Activated T-helper 17 cell treated with anti-CD3 and anti-CD28 coated beads, Interleukin-2, amount 50 U/mL, for 72 hours (primary cell): Measurements from ENCODE around the gene DOCK4. TPM values are rescaled to one million over a fixed set of nuclear protein-coding genes. Genes with fewer than 3 reads are reported as not detected.

ENCODE experiments used
- ATAC-seq: fragments of 150-1000 bp; cut with Tn5 transposase; replicated peaks from 2 replicates; pipeline ENCODE4 v1.10.0; 2021; ENCODE audit warnings: mild to moderate bottlenecking, moderate library complexity
- H3K27ac Mint-ChIP-seq: one replicate; pipeline ENCODE4 v1.8.0; 2022; ENCODE audit warnings: mixed read lengths
- H3K27me3 Mint-ChIP-seq: one replicate; pipeline ENCODE4 v1.8.0; 2022; ENCODE audit warnings: mixed read lengths
- H3K36me3 Mint-ChIP-seq: one replicate; pipeline ENCODE4 v1.8.0; 2022; ENCODE audit warnings: low read depth, mild to moderate bottlenecking, mixed read lengths
- H3K4me1 Mint-ChIP-seq: one replicate; pipeline ENCODE4 v1.8.0; 2022; ENCODE audit warnings: mixed read lengths
- H3K4me3 Mint-ChIP-seq: one replicate; pipeline ENCODE4 v1.8.0; 2022; ENCODE audit warnings: mild to moderate bottlenecking, mixed read lengths
- H3K9me3 Mint-ChIP-seq: one replicate; pipeline ENCODE4 v1.8.0; 2022; ENCODE audit warnings: mixed read lengths
- total RNA-seq, 2 donors: library from RNA; stranded (reverse); gene quantifications; one replicate each; pipeline ENCODE4 v1.2.3, GENCODE V29; 2022

The DOCK4 gene
- total RNA-seq, 2 donors from 2014 or later, result 0.50 to 1.5 TPM

GRCh38 chr7:112022128-112022527, 184.1 kb downstream of the DOCK4 start:
- ATAC-seq, result no peak
- Mint-ChIP-seq H3K27me3 (peaks cover 5% of the 10 kb centered on the region), H3K9me3 (peaks cover 4% of the 10 kb centered on the region), H3K4me3 (no peak overlapping the region), H3K27ac (no peak overlapping the region), H3K4me1 (no peaks in the 10 kb centered on the region), H3K36me3 (no peaks in the 10 kb centered on the region)

DNA sequence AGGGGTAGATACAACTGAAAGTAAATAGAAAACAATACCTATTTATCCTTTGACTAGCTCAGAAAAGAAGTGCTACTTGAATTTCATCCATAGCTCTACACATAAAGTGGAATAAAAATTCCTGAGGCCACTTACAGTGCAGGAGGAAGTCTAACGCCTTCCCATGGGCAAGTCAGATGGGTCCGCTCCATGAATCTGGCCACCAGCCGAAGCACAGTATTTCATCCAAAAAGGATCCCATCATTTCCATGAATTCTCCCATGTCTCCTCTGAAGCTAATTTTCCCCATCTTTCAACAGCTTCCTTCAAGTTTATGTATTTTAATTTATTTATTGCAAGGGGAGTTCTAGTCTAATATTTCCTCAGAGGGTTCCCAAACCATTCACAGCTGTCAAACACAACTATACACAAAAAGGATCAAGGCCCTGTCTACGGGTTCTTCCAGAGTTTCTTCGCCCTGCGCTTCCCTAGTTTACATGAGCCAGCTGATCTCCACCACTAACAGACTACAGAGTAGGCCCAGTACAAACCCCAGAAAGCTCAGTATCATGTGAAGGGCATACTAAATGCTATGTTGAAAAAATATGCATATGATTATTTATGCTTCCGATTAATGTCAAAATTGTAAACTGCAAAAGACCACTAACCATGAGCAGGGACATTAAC, 184.7 kb downstream of the DOCK4 start:
- H3K4me3 Mint-ChIP-seq, result no peak overlapping the region
- H3K36me3 Mint-ChIP-seq, result no peaks in the 10 kb centered on the region
- peaks cover 5% of the 10 kb centered on the region for H3K27me3 Mint-ChIP-seq
- no peak for ATAC-seq
- H3K4me1 Mint-ChIP-seq, result no peaks in the 10 kb centered on the region
- H3K27ac Mint-ChIP-seq, result no peak overlapping the region
- H3K9me3 Mint-ChIP-seq, result peaks cover 4% of the 10 kb centered on the region

GRCh38 chr7:112020800-112021199, 185.4 kb downstream of the DOCK4 start:
- peaks cover 2% of the 10 kb centered on the region for H3K9me3 Mint-ChIP-seq

GRCh38 chr7:112019932-112020331, 186.3 kb downstream of the DOCK4 start:
- Mint-ChIP-seq H3K4me1 (no peaks in the 10 kb centered on the region), H3K27me3 (no peaks in the 10 kb centered on the region), H3K4me3 (no peak overlapping the region), H3K36me3 (no peaks in the 10 kb centered on the region), H3K9me3 (no peaks in the 10 kb centered on the region), H3K27ac (no peak overlapping the region)
- no peak for ATAC-seq

More at GRCh38 chr7:112020800-112021199, 185.4 kb downstream of the DOCK4 start:
- Mint-ChIP-seq H3K27me3 (peaks cover 3% of the 10 kb centered on the region), H3K4me1 (no peaks in the 10 kb centered on the region), H3K27ac (no peak overlapping the region), H3K36me3 (no peaks in the 10 kb centered on the region), H3K4me3 (no peak overlapping the region)
- no peak for ATAC-seq

GRCh38 chr7:112018305-112019030, 187.7 kb downstream of the DOCK4 start:
- no peak overlapping the region for H3K27ac Mint-ChIP-seq

DNA sequence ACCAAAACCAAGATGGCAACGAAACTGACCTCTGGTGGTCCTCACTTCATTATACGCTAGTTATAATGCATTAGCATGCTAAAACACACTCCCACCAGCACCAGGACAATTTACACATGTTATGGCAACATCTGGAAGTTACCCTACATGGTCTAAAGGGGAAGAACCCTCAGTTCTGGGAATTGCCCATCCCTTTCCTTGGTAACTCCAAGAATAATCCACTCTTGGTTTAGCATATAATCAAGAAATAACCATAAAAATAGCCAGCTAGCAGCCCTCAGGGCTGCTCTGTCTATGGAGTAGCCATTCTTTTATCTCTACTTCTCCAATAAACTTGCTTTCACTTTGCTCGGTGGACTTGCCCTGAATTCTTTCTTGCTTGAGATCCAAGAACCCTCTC, 191.1 kb downstream of the DOCK4 start:
- Mint-ChIP-seq H3K36me3 (no peaks in the 10 kb centered on the region), H3K9me3 (no peaks in the 10 kb centered on the region), H3K4me3 (no peak overlapping the region), H3K27me3 (peaks cover 6% of the 10 kb centered on the region), H3K4me1 (no peaks in the 10 kb centered on the region), H3K27ac (no peak overlapping the region)
- ATAC-seq, result no peak

More at GRCh38 chr7:112018305-112019030, 187.7 kb downstream of the DOCK4 start:
- Mint-ChIP-seq H3K36me3 (no peaks in the 10 kb centered on the region), H3K9me3 (no peaks in the 10 kb centered on the region), H3K27me3 (peaks cover 2% of the 10 kb centered on the region), H3K4me1 (no peaks in the 10 kb centered on the region), H3K4me3 (no peak overlapping the region)
- ATAC-seq, result no peak

- no peaks in the 10 kb centered on the region for H3K9me3 Mint-ChIP-seq
- H3K4me3 Mint-ChIP-seq, result no peak overlapping the region
- no peaks in the 10 kb centered on the region for H3K36me3 Mint-ChIP-seq
- no peak for ATAC-seq
- H3K27ac Mint-ChIP-seq, result no peak overlapping the region
- no peaks in the 10 kb centered on the region for H3K4me1 Mint-ChIP-seq
- peaks cover 6% of the 10 kb centered on the region for H3K27me3 Mint-ChIP-seq
Observed at GRCh38 chr7:112014347-112014746, 191.9 kb downstream of the DOCK4 start.

GRCh38 chr7:112013274-112013673, 192.9 kb downstream of the DOCK4 start:
- peaks cover 6% of the 10 kb centered on the region for H3K27me3 Mint-ChIP-seq
- H3K4me3 Mint-ChIP-seq, result no peak overlapping the region
- no peaks in the 10 kb centered on the region for H3K9me3 Mint-ChIP-seq
- ATAC-seq, result no peak
- no peaks in the 10 kb centered on the region for H3K4me1 Mint-ChIP-seq
- no peaks in the 10 kb centered on the region for H3K36me3 Mint-ChIP-seq
- no peak overlapping the region for H3K27ac Mint-ChIP-seq

DNA sequence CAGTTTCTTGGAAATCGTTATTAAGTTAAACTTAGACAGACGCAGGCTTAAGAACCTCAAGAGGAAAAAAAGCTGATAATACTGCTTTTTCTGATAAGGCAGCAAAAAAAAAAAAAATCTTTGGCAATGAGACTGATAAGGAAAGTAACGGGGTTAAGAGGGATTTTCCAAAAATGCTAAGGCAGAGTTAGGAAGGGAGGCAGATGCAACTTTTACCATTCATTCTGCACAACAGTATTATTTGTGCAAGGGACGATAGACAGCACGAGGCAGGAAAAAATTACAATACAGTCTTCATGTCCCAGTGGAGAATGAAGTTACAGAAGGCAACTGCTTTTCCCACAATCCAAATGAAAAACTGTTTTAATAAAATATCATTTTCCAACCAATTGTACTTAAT, 194.0 kb downstream of the DOCK4 start:
- Mint-ChIP-seq H3K36me3 (no peaks in the 10 kb centered on the region), H3K27me3 (peaks cover 6% of the 10 kb centered on the region), H3K4me3 (no peak overlapping the region), H3K4me1 (no peaks in the 10 kb centered on the region), H3K9me3 (no peaks in the 10 kb centered on the region), H3K27ac (no peak overlapping the region)
- no peak for ATAC-seq

DNA sequence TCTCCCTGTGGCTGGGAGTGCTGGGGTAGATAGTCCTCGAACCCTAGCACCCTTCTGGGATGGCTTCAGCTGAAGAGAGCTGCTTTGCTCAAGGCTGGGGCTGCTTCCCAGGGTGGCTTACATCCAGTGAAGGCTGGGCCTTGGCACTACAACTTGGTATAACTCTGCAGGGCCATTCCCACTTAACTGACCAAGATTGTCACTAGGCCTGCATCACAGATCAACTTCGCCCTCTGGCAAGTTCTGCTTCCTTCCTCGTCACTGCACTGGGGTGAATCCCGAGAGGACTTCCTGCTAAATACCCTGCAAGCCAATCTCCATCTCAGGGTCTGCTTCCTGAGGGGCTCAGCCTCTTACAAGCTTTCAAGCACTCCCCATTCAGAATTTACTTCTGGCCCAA, 195.2 kb downstream of the DOCK4 start:
- Mint-ChIP-seq H3K4me3 (no peak overlapping the region), H3K27me3 (peaks cover 6% of the 10 kb centered on the region), H3K27ac (no peak overlapping the region), H3K36me3 (no peaks in the 10 kb centered on the region), H3K4me1 (no peaks in the 10 kb centered on the region), H3K9me3 (no peaks in the 10 kb centered on the region)
- no peak for ATAC-seq

GRCh38 chr7:112010109-112010508, 196.1 kb downstream of the DOCK4 start:
- Mint-ChIP-seq H3K9me3 (no peaks in the 10 kb centered on the region), H3K36me3 (no peaks in the 10 kb centered on the region), H3K27ac (no peak overlapping the region), H3K4me3 (no peak overlapping the region), H3K4me1 (no peaks in the 10 kb centered on the region), H3K27me3 (peaks cover 10% of the 10 kb centered on the region)
- no peak for ATAC-seq

- peaks cover 10% of the 10 kb centered on the region for H3K27me3 Mint-ChIP-seq
- no peaks in the 10 kb centered on the region for H3K9me3 Mint-ChIP-seq
- H3K36me3 Mint-ChIP-seq, result no peaks in the 10 kb centered on the region
- ATAC-seq, result peak; percentile 54
- H3K4me3 Mint-ChIP-seq, result no peak overlapping the region
- no peaks in the 10 kb centered on the region for H3K4me1 Mint-ChIP-seq
- no peak overlapping the region for H3K27ac Mint-ChIP-seq
Observed at GRCh38 chr7:112009081-112009480, 197.1 kb downstream of the DOCK4 start.

DNA sequence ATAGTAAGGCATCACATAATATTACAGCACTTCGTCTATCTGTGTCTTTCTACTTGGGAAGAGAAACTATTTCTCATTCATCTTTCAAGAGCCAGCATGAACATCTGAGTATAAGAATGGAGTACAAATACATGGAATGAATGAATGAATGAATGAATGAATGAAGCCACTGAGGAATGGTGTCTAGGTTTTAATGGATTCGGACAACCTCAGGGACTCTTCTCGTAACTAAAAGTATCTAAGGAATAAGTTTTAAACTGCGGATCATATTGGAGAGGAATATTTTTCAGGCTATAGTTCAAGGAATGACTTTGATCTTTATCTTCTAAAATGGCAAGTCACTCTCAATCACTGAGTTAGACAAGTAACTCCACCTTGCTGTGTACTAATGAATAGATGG, 199.0 kb downstream of the DOCK4 start:
- Mint-ChIP-seq H3K9me3 (no peaks in the 10 kb centered on the region), H3K27ac (no peak overlapping the region), H3K27me3 (peaks cover 5% of the 10 kb centered on the region), H3K4me3 (no peak overlapping the region), H3K36me3 (no peaks in the 10 kb centered on the region), H3K4me1 (no peaks in the 10 kb centered on the region)
- ATAC-seq, result no peak

- H3K9me3 Mint-ChIP-seq, result no peaks in the 10 kb centered on the region
- H3K27me3 Mint-ChIP-seq, result peaks cover 7% of the 10 kb centered on the region
- H3K36me3 Mint-ChIP-seq, result no peaks in the 10 kb centered on the region
- no peak overlapping the region for H3K27ac Mint-ChIP-seq
- H3K4me1 Mint-ChIP-seq, result no peaks in the 10 kb centered on the region
- no peak for ATAC-seq
- no peak overlapping the region for H3K4me3 Mint-ChIP-seq
Observed at GRCh38 chr7:112006071-112006470, 200.1 kb downstream of the DOCK4 start.

- no peaks in the 10 kb centered on the region for H3K36me3 Mint-ChIP-seq
- no peaks in the 10 kb centered on the region for H3K9me3 Mint-ChIP-seq
- no peaks in the 10 kb centered on the region for H3K4me1 Mint-ChIP-seq
- H3K27me3 Mint-ChIP-seq, result peaks cover 7% of the 10 kb centered on the region
- no peak overlapping the region for H3K4me3 Mint-ChIP-seq
- no peak overlapping the region for H3K27ac Mint-ChIP-seq
- ATAC-seq, result no peak
Observed at GRCh38 chr7:112005205-112005775, 200.9 kb downstream of the DOCK4 start.
